Activated CD8-positive, alpha-beta memory T cell treated with anti-CD3 and anti-CD28 coated beads for 24 hours (primary cell): ENCODE results near the gene ADAMTS6.
A peak's percentile ranks its signal among the peaks of the same experiment; 100 is the strongest.
"Not testable (repeated sequence)": the region's sequence is repeated elsewhere in the genome, so short reads cannot be mapped to it uniquely, and the experiment has no call there.

Experiments
- DNase-seq: peaks from one replicate; pipeline ENCODE4 v3.0.0-alpha.2; 2020

Gene ADAMTS6, protein sequence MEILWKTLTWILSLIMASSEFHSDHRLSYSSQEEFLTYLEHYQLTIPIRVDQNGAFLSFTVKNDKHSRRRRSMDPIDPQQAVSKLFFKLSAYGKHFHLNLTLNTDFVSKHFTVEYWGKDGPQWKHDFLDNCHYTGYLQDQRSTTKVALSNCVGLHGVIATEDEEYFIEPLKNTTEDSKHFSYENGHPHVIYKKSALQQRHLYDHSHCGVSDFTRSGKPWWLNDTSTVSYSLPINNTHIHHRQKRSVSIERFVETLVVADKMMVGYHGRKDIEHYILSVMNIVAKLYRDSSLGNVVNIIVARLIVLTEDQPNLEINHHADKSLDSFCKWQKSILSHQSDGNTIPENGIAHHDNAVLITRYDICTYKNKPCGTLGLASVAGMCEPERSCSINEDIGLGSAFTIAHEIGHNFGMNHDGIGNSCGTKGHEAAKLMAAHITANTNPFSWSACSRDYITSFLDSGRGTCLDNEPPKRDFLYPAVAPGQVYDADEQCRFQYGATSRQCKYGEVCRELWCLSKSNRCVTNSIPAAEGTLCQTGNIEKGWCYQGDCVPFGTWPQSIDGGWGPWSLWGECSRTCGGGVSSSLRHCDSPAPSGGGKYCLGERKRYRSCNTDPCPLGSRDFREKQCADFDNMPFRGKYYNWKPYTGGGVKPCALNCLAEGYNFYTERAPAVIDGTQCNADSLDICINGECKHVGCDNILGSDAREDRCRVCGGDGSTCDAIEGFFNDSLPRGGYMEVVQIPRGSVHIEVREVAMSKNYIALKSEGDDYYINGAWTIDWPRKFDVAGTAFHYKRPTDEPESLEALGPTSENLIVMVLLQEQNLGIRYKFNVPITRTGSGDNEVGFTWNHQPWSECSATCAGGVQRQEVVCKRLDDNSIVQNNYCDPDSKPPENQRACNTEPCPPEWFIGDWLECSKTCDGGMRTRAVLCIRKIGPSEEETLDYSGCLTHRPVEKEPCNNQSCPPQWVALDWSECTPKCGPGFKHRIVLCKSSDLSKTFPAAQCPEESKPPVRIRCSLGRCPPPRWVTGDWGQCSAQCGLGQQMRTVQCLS (N-terminal part only)

DNA sequence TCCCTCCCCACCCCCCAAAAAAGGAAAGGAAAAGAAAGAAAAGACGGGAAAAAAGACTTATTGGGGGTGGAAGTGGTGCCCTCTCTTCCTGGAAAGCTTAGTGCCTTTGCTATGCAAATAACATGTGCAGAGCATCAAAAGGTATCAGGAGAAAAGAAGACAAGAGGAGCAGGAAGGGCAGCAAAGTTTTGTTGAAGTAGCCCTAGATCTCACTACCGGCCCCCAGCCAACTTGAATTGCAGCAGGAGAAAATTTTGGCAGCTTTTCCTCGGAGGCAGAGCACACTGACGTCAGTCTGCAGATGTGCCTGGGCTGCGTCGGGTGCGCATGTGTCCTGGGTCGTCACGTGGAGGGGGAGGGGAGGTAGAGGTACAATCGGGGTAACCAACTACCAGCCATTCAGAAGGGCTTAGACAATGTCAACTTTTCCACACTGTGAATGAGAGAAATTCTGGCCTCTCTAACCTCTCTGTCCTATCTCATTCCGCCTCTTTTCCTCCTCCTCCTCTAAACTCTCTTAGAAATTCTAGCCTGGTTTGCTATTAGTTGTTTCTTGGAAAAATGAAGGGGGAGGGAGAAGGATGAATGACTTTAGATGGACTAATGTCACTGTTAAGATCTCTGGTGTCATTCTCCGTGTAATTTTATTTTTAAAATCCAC lies at the start of gene ADAMTS6:
TSS of gene ADAMTS6 (minus strand) at position 286 of the 661 bp plus-strand sequence. CDS start 8,247 bp downstream, outside the sequence.
- DNase-seq = peak; percentile 86

GRCh38 chr5:65530904-65531303 lies 49.2 kb upstream of the ADAMTS6 start:
- DNase-seq = no peak

- DNase-seq = no peak
Measured at GRCh38 chr5:65525726-65526125, 44.0 kb upstream of the ADAMTS6 start.

DNA sequence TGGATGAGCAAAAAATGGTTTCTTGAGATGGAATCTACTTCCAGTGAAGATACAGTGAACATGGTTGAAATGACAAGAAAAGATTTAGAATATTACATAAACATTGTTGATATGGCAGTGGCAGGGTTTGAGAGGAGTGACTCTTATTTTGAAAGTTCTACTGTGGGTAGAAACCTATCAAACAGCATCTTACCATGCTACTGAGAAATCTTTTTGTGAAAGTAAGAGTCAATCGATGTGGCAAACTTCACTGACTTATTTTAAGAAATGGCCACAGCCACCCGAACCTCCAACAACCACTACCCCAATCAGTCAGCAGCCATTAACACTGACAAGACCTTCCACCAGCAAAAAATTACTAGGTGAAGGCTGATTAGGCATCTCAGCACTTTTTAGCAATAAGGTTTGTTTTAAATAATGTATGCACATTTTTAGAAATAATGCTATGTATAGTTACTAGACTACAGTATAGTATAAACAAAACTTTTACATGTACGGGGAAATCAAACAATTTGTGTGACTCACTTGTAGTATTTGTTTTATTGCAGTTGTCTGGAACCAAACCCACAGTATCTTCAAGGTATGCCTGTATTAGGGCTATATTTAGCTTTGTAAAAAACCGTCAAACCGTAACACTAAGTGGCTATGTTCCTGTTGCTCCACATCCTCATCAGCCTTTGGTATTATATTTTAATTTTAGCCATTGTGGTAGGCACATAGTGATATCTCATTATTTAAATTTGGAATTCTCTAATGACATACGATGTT lies 30.6 kb upstream of the ADAMTS6 start:
- DNase-seq = no peak

GRCh38 chr5:65508978-65509377 lies 27.3 kb upstream of the ADAMTS6 start:
- DNase-seq = no peak

- no peak for DNase-seq
Measured at GRCh38 chr5:65506961-65507360, 25.2 kb upstream of the ADAMTS6 start.

GRCh38 chr5:65489119-65489518 lies 7.4 kb upstream of the ADAMTS6 start:
- no peak for DNase-seq

DNA sequence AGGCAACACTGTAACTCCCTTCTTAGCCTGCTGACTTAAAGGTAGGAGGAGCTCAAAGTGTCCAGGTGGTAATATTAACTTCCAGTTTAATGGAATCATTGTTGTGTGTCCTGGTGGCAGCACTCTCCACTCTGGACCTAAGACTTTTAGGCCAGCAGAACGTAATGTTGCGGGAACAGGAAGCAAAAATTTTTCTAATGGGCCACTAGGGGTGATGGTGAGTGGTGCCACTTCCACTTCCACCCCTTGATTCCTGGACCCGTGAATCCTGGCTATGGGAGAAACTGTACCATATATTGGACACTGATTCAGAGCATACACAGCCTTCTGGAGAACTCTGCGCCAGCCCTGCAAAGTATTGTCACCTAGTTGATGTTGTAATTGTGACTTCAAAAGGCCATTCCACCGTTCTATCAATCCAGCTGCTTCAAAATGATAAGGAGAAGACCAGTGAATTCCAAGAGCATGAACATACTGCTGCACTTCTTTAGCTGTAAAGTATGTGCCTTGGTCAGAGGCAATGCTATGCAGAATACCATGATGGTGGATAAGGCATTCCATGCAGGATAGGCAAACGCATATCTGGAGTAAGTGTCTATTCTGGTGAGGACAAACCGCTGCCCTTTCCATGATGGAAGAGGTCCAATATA lies 6.4 kb upstream of the ADAMTS6 start:
- not testable (repeated sequence) for DNase-seq

- not testable (repeated sequence) for DNase-seq
Measured at GRCh38 chr5:65486803-65487202, 5.1 kb upstream of the ADAMTS6 start.

DNA sequence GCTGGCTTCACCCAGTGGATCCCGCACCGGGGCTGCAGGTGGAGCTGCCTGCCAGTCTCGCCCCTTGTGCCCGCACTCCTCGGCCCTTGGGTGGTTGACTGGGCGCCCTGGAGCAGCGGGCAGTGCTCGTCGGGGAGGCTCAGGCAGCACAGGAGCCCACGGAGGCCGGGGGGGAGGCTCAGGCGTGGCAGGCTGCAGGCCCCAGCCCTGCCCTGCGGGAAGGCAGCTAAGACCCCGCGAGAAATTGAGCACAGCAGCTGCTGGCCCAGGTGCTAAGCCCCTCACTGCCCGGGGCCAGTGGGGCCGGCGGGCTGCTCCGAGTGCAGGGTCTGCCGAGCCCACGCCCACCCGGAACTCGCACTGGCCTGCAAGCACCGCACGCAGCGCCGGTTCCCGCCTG lies 3.7 kb upstream of the ADAMTS6 start:
- no peak for DNase-seq

DNA sequence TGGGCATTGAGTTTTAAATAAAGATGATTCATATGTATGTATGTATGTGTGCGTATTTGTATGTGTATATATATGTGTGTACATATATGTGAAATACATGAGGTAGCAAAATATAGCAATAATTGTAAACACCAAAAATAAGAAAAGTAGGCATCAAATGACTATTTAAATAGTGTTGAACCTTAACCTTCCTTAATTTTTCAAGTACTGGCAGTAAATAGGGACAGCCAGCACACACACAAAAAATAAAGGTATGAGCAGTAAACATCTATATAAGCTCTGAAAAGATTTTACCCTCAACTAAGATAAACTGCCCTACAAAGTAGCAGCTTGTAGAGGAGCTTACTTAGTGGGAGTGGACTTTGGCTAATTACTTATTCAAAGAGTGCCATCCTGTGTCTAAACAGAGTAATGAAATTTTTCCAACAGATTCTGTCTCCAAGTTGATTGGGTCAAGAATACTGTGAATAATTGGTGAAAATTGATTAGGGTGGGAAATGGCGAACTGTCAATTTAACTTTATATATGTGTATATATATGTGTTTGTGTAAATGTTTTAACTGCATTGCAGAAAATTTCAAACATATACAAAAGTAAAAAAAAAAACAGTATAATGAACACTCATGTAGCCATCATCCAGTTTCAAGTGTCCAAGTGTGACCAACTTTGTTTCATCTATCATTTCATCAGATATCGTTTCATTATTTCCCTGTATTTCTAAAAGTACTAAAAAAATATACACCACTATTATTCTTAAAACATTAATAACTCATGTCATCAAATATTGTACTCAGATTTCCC lies 2.0 kb upstream of the ADAMTS6 start:
- no peak for DNase-seq

GRCh38 chr5:65482736-65483545 lies 1.2 kb upstream of the ADAMTS6 start:
- no peak for DNase-seq

DNA sequence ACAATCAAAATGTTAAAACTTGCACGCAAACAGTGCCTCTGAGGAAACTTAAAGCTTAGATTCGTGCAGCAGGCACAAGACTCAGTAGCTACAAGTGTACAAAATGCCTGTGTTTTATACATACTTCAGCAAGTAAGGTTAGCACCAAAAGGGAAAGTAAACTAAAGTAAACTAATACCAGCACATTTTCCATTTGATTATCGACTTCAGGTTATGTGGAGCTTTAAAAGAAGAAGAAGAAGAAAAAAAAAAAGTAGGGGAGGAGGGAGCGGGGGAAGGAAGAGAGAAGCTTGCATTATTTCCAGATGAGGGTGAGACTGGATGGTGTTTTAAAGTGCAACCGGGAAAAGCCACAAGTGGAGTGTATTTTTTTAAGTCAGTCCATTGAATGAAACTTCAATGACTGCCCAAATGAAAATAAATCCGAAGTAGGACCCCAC lies 596 bp upstream of the ADAMTS6 start:
- no peak for DNase-seq

- no peak for DNase-seq
Measured at GRCh38 chr5:65481171-65481581, 544 bp downstream of the ADAMTS6 start.

- no peak for DNase-seq
Measured at GRCh38 chr5:65480306-65480865, 1.3 kb downstream of the ADAMTS6 start.

DNA sequence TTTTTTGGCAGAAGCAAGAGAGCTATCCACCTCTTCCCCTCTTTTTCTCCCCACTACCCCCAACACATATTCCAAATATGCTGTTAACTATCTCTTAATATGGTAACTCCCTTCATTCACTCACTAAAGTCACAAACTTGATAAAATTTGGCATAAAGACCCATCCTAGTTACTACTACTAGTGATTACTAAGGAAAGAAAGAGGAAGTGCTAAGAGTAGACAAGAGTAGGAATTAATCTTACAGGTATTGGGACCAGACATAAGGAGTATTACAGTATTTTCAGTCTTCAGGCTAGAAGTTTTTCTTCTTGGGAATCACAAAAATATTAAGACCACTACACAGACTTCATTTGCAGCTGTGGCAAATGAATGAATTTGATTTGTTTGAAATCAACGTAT lies 2.2 kb downstream of the ADAMTS6 start:
- DNase-seq = no peak

DNA sequence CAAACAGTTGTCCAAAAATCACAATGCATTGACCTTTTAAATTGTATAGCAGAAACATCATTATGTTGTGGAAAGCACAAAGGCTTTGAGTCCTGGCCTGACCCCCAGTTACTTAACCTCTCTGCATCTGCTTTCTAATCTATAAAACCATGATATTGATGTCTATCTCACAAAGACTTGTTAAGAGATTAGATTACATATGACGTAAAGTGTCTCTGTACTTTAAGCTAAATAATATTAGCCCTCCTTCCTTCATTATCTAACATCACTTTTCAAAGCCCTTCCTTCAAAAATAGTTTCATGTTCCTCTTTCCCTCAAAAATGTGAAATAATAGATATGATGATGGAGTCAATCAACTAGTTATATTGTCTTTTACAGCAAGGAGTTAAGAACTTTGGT lies 3.4 kb downstream of the ADAMTS6 start:
- no peak for DNase-seq

- DNase-seq = no peak
Measured at GRCh38 chr5:65475895-65476294, 5.8 kb downstream of the ADAMTS6 start.

GRCh38 chr5:65475336-65475735 lies 6.4 kb downstream of the ADAMTS6 start:
- DNase-seq = no peak
